Transverse colon (tissue), 4 donors: ENCODE results near the gene KRTAP10-11.

Experiments
- CTCF ChIP-seq, 5 experiments: fragments of 200-600 bp in 3 of 5; fragments of 450-650 bp in 2 of 5; sonication (generic) in 3 of 5; IDR thresholded peaks; 1 replicate in 2 of 5; 2 replicates in 3 of 5; pipeline ENCODE4 v1.5.1; 2016 to 2017; ENCODE audit warnings: antibody characterized with exemption in 5 of 5, inconsistent platforms in 3 of 5, mild to moderate bottlenecking in 2 of 5, moderate library complexity in 1 of 5
- EP300 ChIP-seq: sonication (generic); formaldehyde crosslinking; IDR thresholded peaks from one replicate; pipeline ENCODE4 v1.6.1; 2017; ENCODE audit warnings: antibody characterized with exemption, low read depth
- POLR2A ChIP-seq: fragments of 450-650 bp; IDR thresholded peaks from one replicate; pipeline ENCODE4 v1.6.1; 2016; ENCODE audit warnings: antibody characterized with exemption, mild to moderate bottlenecking, moderate library complexity
- POLR2AphosphoS5 ChIP-seq, 3 donors: sonication (generic); formaldehyde crosslinking; IDR thresholded peaks; one replicate each; pipeline ENCODE4 v1.6.1; 2016; ENCODE audit warnings: antibody characterized with exemption in 3 of 3

- no peak for TF ChIP-seq CTCF (IDR thresholded peaks at IDR 0.05)
- no peak for TF ChIP-seq EP300
- no peak for TF ChIP-seq POLR2AphosphoS5 (IDR thresholded peaks at IDR 0.05)
- TF ChIP-seq POLR2A = no peak
These were observed 31.2 kb upstream of the KRTAP10-11 start for GRCh38 chr21:44614961-44615391.
